ENCODE data around the gene DDI1. TPM values are rescaled to one million over a fixed set of nuclear protein-coding genes. Genes with fewer than 3 reads are reported as not detected.

The DDI1 gene
- total RNA-seq, 6 experiments from 2014 or later = not detected

- Mint-ChIP-seq H3K36me3 (ENCODE audit: low read depth) (no peaks in the 10 kb centered on the region), H3K4me1 (ENCODE audit: low read depth) (peaks cover 8% of the 10 kb centered on the region; the same call in 1 of the 2 replicates), H3K9me3 (no peaks in the 10 kb centered on the region), H3K4me3 (no peak overlapping the region), H3K27me3 (ENCODE audit: insufficient read depth) (0 out of 2 replicates have a peak, but pooled peaks cover 3% of the 10 kb centered on the region), H3K27ac (no peak overlapping the region)
- DNase-seq = no peak
- TF ChIP-seq, protein P1, sequence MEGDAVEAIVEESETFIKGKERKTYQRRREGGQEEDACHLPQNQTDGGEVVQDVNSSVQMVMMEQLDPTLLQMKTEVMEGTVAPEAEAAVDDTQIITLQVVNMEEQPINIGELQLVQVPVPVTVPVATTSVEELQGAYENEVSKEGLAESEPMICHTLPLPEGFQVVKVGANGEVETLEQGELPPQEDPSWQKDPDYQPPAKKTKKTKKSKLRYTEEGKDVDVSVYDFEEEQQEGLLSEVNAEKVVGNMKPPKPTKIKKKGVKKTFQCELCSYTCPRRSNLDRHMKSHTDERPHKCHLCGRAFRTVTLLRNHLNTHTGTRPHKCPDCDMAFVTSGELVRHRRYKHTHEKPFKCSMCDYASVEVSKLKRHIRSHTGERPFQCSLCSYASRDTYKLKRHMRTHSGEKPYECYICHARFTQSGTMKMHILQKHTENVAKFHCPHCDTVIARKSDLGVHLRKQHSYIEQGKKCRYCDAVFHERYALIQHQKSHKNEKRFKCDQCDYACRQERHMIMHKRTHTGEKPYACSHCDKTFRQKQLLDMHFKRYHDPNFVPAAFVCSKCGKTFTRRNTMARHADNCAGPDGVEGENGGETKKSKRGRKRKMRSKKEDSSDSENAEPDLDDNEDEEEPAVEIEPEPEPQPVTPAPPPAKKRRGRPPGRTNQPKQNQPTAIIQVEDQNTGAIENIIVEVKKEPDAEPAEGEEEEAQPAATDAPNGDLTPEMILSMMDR (IDR thresholded peaks at IDR 0.05) = no peak
Measured at GRCh38 chr11:104076455-104076854, 40.0 kb downstream of the DDI1 start.

GRCh38 chr11:104078245-104078644 lies 41.8 kb downstream of the DDI1 start:
- H3K27me3 Mint-ChIP-seq (ENCODE audit: insufficient read depth) = 0 out of 2 replicates have a peak, but pooled peaks cover 3% of the 10 kb centered on the region
- peaks cover 8% of the 10 kb centered on the region; the same call in 1 of the 2 replicates for H3K4me1 Mint-ChIP-seq (ENCODE audit: low read depth)
- no peak overlapping the region for H3K4me3 Mint-ChIP-seq
- DNase-seq = no peak
- TF ChIP-seq, protein P1 (IDR thresholded peaks at IDR 0.05) = no peak
- no peaks in the 10 kb centered on the region for H3K9me3 Mint-ChIP-seq
- no peaks in the 10 kb centered on the region for H3K36me3 Mint-ChIP-seq (ENCODE audit: low read depth)
- no peak overlapping the region for H3K27ac Mint-ChIP-seq

DNA sequence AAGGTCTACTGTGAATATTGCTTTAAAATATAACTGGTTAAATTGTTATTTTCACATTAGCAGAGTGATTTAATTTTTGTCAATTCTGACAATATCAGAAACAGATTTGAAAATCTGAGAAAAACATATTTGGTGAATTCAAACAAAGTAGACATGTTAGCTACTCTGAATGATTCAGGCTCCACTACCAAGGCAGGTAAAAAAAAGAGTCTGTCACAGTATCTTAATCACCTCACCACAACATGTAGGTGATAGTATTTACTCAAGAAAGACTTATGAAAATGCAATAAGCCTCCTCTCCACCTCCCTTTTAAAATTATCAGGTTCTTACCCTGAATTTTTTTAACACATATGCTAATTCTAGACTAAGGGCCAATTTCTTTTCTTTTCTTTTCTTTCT lies 42.6 kb downstream of the DDI1 start:
- H3K9me3 Mint-ChIP-seq = no peaks in the 10 kb centered on the region
- no peaks in the 10 kb centered on the region for H3K36me3 Mint-ChIP-seq (ENCODE audit: low read depth)
- no peak overlapping the region for H3K27ac Mint-ChIP-seq
- H3K27me3 Mint-ChIP-seq (ENCODE audit: insufficient read depth) = 0 out of 2 replicates have a peak, but pooled peaks cover 3% of the 10 kb centered on the region
- no peak for DNase-seq
- no peak overlapping the region for H3K4me3 Mint-ChIP-seq
- TF ChIP-seq, protein P1 (IDR thresholded peaks at IDR 0.05) = no peak
- peaks cover 3% of the 10 kb centered on the region; the same call in 1 of the 2 replicates for H3K4me1 Mint-ChIP-seq (ENCODE audit: low read depth)

- no peak overlapping the region for H3K27ac Mint-ChIP-seq
- DNase-seq = no peak
- no peaks in the 10 kb centered on the region for H3K4me1 Mint-ChIP-seq (ENCODE audit: low read depth)
- H3K36me3 Mint-ChIP-seq (ENCODE audit: low read depth) = no peaks in the 10 kb centered on the region
- no peaks in the 10 kb centered on the region for H3K9me3 Mint-ChIP-seq
- TF ChIP-seq, protein P1 (IDR thresholded peaks at IDR 0.05) = no peak
- H3K27me3 Mint-ChIP-seq (ENCODE audit: insufficient read depth) = peaks cover 5% of the 10 kb centered on the region; the same call in 1 of the 2 replicates
- H3K4me3 Mint-ChIP-seq = no peak overlapping the region
Measured at GRCh38 chr11:104086621-104087020, 50.2 kb downstream of the DDI1 start.

Other genes starting within 250 kb of the DDI1 start
- under 1 TPM; 0.37 to 0.69 (median 0.42) TPM for gene PDGFD, start 127.5 kb downstream of the DDI1 start, total RNA-seq (2021; fragmentation: NEBNext Ultra II Directional; extraction: Animal tissue kit (Norgen Biotek cat#: 25700))